ENCODE data around the gene ARID5B.

DNA sequence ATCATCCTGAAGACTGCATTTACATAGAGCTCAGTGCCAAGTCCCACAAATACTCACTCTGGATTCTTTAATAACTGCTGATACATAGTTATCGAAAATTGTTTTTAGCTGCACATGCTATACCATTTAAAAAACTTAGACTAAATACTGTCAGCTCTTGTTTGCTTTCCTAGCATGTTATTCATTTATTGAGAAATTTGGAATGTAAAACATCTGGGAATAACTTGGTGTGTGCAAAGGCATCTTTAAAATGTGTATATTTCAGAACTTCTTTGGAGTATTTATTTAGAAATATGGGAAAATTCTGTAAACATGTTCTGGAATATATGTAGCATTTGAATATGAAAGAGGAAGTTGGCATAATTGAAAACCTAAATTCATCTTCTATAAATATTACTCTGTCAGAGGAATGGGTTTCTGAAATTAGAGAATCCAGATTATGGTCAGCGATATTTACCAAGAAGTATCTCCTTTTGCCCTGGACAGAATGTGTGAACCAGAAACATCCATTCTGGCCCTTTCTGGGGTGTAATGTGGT, 119.7 kb downstream of the ARID5B start:
- TF ChIP-seq CTCF (IDR thresholded peaks at IDR 0.05; ENCODE audit: borderline replicate concordance, extremely low read depth, low read length, poor library complexity, severe bottlenecking): no peak
- no peak for TF ChIP-seq EZH2 (IDR thresholded peaks at IDR 0.05; ENCODE audit: borderline replicate concordance, low read depth, low read length, severe bottlenecking)
